Measurements from ENCODE around the gene TMEM250.

The TMEM250 gene

GRCh38 chr9:136151214-136151804 lies 32.6 kb upstream of the TMEM250 start:
- TF ChIP-seq USF1 (IDR thresholded peaks at IDR 0.05) (no peak), ZBTB7A (IDR thresholded peaks at IDR 0.05; ENCODE audit: low read depth) (no peak), CREB1 (IDR thresholded peaks at IDR 0.05; ENCODE audit: low read depth) (no peak), TEAD4 (IDR thresholded peaks at IDR 0.05) (no peak), CEBPB (IDR thresholded peaks at IDR 0.05) (no peak), EGR1 (IDR thresholded peaks at IDR 0.05) (no peak), YY1 (IDR thresholded peaks at IDR 0.05; ENCODE audit: low read depth) (no peak), RAD21 (IDR thresholded peaks at IDR 0.05; ENCODE audit: low read depth) (no peak), REST (IDR thresholded peaks at IDR 0.05; ENCODE audit: low read depth) (no peak), FOXM1 (IDR thresholded peaks at IDR 0.05; ENCODE audit: borderline replicate concordance, low read depth) (no peak), TAF1 (IDR thresholded peaks at IDR 0.05; ENCODE audit: low read depth) (no peak), TCF12 (IDR thresholded peaks at IDR 0.05; ENCODE audit: low read depth) (no peak), MAX (IDR thresholded peaks at IDR 0.05) (no peak), NFIC (IDR thresholded peaks at IDR 0.05) (no peak), EP300 (IDR thresholded peaks at IDR 0.05; ENCODE audit: borderline replicate concordance) (no peak)

- TF ChIP-seq TEAD4 (IDR thresholded peaks at IDR 0.05) (no peak), FOXM1 (IDR thresholded peaks at IDR 0.05; ENCODE audit: borderline replicate concordance, low read depth) (no peak), MAX (IDR thresholded peaks at IDR 0.05) (no peak), EGR1 (IDR thresholded peaks at IDR 0.05) (no peak), TAF1 (IDR thresholded peaks at IDR 0.05; ENCODE audit: low read depth) (no peak), EP300 (IDR thresholded peaks at IDR 0.05; ENCODE audit: borderline replicate concordance) (no peak), CEBPB (IDR thresholded peaks at IDR 0.05) (no peak), CREB1 (IDR thresholded peaks at IDR 0.05; ENCODE audit: low read depth) (no peak)
Observed at GRCh38 chr9:136149853-136150252, 31.2 kb upstream of the TMEM250 start.

- TF ChIP-seq MAX (IDR thresholded peaks at IDR 0.05) (no peak), TAF1 (IDR thresholded peaks at IDR 0.05; ENCODE audit: low read depth) (no peak), CREB1 (IDR thresholded peaks at IDR 0.05; ENCODE audit: low read depth) (no peak), CEBPB (IDR thresholded peaks at IDR 0.05) (no peak), EP300 (IDR thresholded peaks at IDR 0.05; ENCODE audit: borderline replicate concordance) (no peak), REST (IDR thresholded peaks at IDR 0.05; ENCODE audit: low read depth) (no peak), RAD21 (IDR thresholded peaks at IDR 0.05; ENCODE audit: low read depth) (no peak), EGR1 (IDR thresholded peaks at IDR 0.05) (no peak), USF1 (IDR thresholded peaks at IDR 0.05) (no peak), TCF12 (IDR thresholded peaks at IDR 0.05; ENCODE audit: low read depth) (no peak), TEAD4 (IDR thresholded peaks at IDR 0.05) (no peak)
Observed at GRCh38 chr9:136149337-136149736, 30.7 kb upstream of the TMEM250 start.

- no peak for TF ChIP-seq RAD21 (IDR thresholded peaks at IDR 0.05; ENCODE audit: low read depth)
- no peak for TF ChIP-seq ZBTB7A (IDR thresholded peaks at IDR 0.05; ENCODE audit: low read depth)
- TF ChIP-seq YY1 (IDR thresholded peaks at IDR 0.05; ENCODE audit: low read depth): no peak
- TF ChIP-seq TEAD4 (IDR thresholded peaks at IDR 0.05): no peak
- TF ChIP-seq FOXM1 (IDR thresholded peaks at IDR 0.05; ENCODE audit: borderline replicate concordance, low read depth): no peak
- no peak for TF ChIP-seq EGR1 (IDR thresholded peaks at IDR 0.05)
- no peak for TF ChIP-seq MAX (IDR thresholded peaks at IDR 0.05)
- no peak for TF ChIP-seq NFIC (IDR thresholded peaks at IDR 0.05)
- no peak for TF ChIP-seq CEBPB (IDR thresholded peaks at IDR 0.05)
- no peak for TF ChIP-seq TCF12 (IDR thresholded peaks at IDR 0.05; ENCODE audit: low read depth)
- no peak for TF ChIP-seq USF1 (IDR thresholded peaks at IDR 0.05)
- no peak for TF ChIP-seq CREB1 (IDR thresholded peaks at IDR 0.05; ENCODE audit: low read depth)
- TF ChIP-seq TAF1 (IDR thresholded peaks at IDR 0.05; ENCODE audit: low read depth): no peak
Observed at GRCh38 chr9:136148766-136149165, 30.1 kb upstream of the TMEM250 start.
